GM18867 (cell line): ENCODE measurements around the gene SIX3.

Experiments
- ATAC-seq: cut with Tn5 transposase; IDR thresholded peaks from one replicate; pipeline ENCODE4 v1.9.1; 2021; ENCODE audit warnings: mild to moderate bottlenecking, moderate library complexity; ENCODE audit not compliant: unreplicated experiment

SIX3 gene

GRCh38 chr2:44980751-44981713 is 39.5 kb downstream of the SIX3 start:
- no peak for ATAC-seq

- no peak for ATAC-seq
These were observed 40.2 kb downstream of the SIX3 start for GRCh38 chr2:44981714-44982108.

DNA sequence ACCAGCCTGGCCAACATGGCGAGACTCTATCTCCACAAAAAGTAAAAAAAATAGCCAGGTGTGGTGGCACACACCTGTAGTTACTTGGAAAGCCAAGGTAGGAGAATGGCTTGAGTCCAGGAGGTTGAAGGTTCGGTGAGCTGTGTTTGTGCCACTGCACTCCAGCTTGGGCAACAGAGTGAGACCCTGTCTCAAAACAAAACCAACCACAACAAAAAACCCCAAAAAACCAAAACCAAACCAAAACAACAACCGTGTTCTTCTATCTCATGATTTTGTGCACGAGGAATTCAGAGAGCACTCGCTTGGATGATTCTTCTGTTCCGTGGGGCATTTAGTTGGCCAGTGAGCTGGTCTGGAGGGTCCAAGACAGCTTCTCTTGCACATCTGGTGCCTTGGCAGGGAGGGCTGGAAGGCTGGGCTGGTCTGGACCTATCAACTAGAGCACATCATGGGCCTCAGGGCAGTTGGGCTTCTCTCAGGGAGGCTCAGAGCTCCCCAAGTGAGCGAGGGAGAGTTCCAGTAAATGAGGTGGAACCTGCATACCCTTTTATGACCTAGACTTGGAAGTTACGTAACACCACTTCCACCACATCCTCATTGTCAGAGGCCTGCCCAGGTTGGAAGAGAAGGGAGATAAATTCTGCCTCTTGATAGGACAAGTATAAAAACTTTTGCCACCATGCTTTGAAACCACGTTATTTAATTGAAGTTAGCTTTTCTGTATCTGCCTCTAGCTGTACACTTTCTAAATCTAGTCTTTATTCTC is 42.5 kb downstream of the SIX3 start:
- ATAC-seq, result no peak

GRCh38 chr2:44989176-44989575 is 47.7 kb downstream of the SIX3 start:
- no peak for ATAC-seq

- ATAC-seq, result no peak
These were observed 52.9 kb downstream of the SIX3 start for GRCh38 chr2:44994377-44994776.
